DMS53 treated with DMSO at 0.1 percent for 48 hours (cell line): Measurements from ENCODE around the gene ADAMTS20.
A peak's percentile ranks its signal among the peaks of the same experiment; 100 is the strongest.

Experiments
- DNase-seq: peaks from one replicate; lab custom pipeline; 2025; ENCODE audit not compliant: unreplicated experiment; lab: John Stamatoyannopoulos, UW

Gene ADAMTS20

DNA sequence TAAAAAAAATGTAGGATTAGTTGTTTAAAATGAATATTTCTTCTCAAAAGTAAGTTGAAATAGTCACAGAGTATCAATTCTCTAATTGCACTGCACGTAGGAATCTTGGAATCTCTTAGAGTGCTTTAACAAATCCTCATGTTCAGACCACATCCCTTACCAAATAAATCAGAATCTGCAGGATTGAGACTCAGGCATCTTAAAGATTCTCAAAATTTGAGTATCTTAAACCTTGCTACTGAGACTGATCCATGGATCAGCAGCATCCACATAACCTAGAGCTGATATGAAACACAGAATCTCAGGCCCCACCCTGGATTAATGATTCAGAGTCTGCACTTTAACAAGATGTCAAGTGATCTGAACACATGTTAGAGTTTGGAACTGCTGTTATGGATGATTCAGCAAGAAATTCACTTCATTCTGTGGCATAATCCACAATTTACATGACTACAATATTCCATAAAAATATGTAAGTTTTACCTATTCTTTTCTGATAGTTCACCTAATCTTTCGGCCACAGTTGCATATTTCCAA lies 58.7 kb downstream of the ADAMTS20 start:
- no peak for DNase-seq

DNA sequence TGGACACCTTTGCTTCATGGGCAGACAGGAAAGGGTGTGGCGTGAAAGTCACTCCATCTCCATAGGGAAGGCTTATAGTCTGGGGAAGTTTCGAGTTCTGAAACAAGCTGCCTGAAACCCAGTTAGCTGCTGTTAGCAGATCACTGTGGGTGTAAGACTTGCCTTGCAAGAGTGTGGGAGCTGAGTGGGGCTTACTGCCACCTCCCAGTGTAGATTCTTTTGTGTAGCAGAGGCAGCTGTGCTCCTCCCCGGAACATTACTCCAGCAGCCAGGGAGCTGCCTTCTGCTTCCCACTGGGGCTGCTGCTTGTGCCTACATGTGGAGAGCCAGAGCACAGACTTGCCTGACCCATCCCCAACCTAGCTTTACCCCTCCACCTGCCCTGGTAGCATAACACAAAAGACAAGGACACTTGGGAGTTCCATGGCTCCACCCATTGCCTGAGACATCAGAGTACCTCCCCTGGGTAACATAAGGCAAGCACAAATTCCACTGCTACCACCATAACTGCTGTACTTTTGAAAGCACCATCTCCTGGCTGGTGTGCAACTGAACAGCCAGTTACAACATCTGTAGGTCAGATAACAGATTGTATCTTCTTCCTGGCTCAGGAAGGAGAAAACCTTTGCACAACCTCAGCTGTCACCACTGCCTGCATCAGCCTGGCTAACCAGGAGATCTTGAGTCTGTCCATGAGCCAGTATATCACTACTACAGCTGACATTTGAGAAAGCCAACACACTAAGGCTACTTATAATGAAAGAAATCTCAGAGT lies 69.5 kb downstream of the ADAMTS20 start:
- DNase-seq, result no peak

DNA sequence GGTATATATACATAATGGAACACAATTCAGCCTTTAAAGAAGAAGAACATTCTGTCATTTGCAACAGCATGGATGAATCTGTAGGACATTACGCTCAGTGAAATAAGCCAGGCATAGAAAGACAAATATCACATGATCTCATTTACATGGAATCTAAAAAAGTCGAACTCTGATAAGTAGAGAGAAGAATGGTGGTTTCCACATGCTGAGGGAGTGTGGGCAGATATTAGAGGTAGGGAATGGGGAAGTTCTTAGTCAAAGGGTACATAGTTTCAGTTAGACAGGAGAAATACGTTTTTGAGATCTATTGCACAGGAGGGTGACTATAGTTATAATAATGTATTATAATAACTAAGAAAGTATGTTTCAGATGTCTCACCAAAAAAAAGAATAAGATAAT lies 71.4 kb downstream of the ADAMTS20 start:
- DNase-seq, result no peak

DNA sequence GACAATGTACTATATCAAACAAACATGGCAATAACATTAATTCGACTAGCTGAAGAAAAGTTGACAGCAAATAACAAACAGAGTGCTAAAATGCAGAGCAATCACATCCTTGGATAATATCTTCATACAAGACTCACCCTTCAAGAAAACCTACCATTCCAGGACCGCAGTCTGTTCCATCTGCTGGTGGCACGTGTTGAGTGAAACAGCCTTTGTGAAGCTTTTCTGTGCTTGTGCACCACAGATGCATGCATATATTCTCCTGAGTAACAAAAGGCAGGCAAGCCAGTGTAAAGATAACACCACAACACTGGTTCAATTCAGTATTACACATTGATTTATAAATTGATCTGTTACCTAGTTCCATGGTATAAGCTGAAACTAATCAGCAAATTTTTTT lies 89.3 kb downstream of the ADAMTS20 start:
- DNase-seq, result no peak

DNA sequence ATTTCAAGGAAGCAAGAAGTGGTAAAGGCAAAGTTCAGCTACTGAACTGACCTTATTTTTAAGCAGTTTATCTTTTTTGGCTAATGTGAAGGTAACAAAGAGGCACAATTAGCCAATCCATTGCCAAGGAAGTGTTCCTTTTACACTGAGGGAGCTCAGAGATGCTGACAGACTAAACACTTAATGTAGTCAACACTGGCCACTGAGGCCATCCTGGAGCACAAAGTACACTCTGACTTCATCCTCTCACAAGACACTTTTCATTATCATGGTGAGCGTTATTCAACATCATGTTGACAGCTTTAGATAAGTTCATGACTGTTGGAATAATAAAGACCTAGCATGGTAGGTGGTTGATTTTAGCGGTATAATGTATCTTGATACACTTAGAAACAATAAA lies 89.9 kb downstream of the ADAMTS20 start:
- no peak for DNase-seq

DNA sequence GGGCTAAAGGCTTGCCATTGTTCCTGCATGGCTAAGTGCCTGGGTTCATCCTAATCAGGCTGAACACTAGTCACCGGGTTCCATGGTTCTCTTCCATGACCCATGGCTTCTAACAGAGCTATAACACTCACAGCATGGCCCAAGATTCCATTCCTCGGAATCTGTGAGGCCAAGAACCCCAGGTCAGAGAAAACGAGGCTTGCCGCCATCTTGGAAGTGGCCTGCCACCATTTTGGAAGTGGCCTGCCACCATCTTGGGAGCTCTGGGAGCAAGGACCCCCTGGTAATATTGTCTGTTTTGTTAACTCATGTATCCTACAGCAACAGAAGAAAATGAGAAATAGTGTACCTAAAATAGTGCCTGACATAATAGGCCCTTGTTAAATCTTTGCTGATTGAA lies 92.7 kb downstream of the ADAMTS20 start:
- no peak for DNase-seq

DNA sequence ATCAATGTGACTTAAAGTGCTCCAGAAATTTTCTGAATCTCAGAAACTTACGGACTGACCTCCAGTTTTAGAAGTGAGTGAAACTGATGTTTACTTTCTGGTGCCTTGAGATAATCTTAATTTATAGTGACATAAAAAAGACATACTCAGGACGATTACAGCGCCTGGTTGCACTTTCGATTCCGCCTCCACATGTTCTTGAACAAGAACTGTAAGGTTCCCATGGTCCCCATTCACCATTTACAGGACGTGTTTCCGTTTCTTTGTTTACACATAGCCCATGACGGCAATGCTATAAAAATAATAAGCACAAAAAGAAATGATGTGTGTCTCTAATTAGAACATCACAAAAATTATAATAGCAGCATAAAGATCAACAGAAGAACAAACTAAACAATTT lies 98.2 kb downstream of the ADAMTS20 start:
- no peak for DNase-seq

DNA sequence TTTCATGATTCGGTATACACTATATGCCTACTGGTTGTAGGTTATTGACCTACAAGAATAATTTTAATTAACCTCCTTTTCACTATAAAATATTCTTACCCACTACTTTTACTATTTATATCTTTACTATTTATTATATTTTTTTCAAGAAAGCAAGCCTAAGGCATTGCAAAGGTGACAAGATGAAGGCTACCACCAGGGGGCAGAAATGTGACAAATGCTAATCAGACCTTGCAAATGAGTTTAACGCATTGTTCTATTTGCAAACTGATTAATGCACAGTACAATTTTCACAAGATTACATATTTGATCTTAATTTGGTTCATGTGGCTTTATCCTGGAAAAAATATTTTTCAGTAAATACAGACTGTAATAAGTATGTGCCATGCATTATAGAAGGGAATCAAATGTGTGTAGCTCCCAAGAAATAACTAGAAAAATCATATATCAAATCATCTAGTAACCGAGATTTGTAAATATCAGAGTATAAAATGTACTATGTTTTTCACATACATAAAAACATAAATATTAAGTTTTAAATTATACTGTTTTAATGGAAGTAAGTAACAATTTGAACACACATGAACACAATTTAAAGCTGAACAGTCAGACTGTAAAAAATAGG lies 107.0 kb downstream of the ADAMTS20 start:
- peak; percentile 84 for DNase-seq

DNA sequence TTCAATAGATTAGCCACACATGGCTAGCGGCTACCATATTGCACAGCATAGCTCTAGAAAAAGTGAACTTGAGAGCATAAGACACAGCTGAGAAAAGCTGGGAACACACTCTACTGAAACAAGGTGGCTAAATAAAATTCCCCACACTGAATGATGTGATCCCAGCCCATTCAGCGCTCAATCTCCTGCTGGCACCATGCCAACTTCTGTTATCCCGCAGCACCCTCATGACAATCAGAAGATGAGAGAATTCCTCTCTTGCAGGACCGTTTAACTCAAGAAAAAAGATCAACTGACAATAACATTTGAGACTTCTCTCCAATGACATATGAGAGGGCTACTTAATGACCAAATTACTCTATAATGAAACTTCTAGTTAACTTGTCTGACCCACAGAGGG lies 115.4 kb downstream of the ADAMTS20 start:
- no peak for DNase-seq

DNA sequence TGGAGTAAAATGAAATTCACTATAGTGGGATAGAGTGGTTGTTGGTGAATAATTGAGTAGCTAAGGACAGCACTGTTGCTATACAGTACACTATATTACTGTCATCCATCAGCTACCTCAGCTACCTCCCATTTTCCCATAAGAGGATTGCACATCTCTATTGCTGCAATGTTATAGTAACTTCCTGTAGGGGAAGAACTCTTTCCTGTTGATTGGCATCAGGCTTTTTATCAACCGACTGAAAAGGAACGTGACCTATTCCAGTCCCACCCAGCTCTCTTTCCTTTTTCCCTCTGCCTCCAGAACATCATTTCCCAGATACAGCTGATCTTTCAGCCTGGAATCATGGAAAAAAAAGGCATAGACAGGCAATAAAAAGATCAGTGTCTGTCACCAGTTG lies 117.4 kb downstream of the ADAMTS20 start:
- no peak for DNase-seq

DNA sequence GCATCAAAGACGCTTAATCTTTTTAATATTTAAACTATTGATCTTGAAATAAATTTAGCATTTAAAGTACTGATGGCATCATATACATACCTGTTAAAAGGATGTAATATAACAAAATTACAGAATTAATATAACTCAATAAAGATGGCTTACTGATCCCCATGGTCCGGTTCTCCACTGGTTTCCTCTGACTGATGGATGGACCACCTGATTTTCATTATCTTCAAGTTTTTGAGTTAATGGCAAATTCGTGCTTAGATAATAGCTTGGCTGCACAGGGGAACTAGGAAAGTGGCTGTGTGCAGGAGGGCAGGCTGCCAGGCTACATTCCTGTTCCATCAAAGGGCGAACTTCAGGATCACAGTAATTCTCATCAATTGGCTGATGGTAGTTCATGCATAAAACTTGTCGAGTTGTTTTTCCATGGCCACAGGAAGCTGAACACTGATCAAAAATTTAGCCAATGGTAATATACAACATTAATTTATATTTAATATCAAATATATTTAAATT lies 123.9 kb downstream of the ADAMTS20 start:
- no peak for DNase-seq

DNA sequence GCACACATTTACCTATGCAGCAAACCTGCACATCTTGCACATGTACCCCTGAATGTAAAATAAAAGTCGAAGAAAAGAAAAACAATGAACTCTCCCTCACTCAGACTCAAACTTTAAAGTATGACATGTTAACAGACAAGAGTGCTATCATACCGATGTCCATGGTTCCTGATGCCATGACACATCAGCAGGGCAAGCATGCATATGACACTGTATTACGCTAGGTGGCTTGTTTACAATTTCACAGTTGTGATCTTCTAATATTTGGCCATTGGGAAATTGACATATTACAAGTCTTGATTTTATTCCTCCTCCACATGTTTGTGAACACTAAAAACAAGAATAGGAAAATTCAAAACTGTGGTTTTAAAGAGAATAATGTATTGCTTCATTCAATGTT lies 126.6 kb downstream of the ADAMTS20 start:
- no peak for DNase-seq

DNA sequence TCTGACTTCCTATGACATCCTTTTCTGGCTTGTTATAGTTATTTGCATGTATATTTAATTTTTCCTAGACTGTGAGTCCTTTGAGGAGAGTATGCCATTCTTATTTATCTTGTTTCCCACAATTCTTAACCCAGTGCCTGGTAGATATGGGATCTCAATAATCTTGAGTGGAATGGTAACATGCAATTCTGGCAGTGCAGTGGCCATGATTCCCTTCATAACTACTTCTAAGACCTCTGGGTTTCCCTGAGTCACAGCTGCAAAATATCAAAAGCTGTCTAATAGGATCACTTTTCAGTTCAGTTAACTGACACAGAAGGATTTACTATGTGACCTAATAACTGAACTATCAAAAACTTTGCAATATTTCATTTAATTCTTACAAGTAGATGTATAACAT lies 135.0 kb downstream of the ADAMTS20 start:
- DNase-seq, result no peak

DNA sequence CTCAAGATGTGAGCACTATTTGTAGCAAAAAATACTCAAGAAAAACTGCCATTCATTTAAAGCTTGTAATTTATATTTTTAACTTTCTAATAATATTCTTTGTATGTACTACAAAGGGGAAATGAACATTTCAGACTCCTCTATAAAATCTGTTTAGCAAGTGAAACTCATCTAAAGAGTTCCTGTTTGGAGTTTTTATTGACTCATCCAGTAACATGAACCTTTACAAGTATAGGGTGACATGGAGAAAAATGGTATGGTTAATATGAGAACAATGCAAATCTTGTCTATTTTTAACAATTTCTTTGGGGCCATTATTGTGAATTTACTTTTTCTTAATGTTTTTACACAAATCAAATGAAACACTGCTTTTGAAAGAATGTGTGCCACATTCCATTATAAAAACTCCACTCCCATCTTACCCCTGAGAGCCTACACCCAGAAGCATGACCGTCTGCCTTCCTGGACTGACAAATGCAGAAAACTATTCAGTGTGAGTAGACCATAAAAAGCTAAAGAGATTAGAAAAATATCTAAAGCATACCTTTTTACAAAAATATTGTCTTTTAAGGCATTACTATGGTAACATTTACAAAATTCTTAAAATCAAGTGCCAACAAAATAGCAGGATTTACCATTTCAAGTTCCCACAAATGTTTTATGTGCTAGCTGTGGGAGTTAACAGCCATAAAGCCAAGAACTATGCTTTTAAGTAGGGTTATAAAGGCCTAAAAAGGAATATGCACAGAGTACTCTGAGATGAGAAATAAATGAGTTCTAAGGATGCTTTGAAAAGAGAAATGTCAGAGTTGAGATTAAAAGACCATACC lies 144.0 kb downstream of the ADAMTS20 start:
- no peak for DNase-seq

DNA sequence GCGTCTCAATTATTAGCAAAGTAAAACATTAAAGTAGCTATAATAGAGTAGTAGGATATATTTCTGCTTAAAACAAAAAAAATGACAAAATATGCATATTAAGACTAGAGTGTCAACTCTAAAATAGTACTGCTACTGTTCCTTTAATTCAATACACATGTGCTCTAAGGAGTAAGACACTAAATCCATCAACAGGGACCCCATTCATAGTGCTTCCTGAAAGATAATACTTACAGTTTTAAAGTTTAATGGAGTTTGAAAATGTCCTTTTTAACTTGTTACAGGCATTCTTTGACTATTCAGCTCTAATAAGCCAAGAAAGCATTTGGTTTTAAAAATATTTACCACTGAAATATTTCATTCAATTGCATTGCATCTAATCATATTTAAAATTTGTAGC lies 145.2 kb downstream of the ADAMTS20 start:
- no peak for DNase-seq

DNA sequence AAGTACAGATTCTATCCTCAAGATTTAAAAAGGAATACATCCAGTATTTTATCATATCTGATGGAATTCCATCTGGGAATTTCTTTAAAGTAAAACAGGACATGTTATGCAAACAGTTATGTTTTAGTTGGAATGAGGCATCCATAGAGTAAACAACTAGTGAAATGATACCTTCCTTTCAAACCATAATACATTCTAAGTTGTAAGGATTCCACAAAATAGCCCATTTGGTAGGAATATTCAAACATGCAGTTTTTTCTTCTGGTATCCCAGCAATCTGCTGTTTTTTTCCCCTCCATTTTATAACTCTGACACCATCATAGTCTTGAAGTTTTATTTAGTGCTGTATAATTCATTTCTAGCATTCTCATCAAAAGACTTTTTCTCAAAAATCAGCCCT lies 149.6 kb downstream of the ADAMTS20 start:
- no peak for DNase-seq

DNA sequence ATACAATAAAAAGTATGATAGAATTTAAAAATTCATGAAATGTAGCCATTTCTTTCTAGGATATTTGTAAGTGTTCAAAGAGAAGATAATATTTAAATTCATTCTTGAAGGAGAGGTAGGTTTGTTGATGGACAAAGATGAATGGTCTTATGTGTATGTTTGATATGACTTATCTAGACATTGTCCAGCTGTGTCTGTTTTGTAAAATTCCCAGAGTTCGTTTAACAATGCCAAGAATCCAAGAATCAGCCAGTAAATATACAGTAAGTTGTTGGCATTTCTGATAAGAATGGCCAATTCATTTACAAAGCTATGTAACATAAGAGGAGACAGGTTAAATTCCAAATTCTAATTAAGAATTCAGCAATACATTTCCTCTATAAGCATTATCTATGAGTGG lies 150.9 kb downstream of the ADAMTS20 start:
- DNase-seq, result no peak

DNA sequence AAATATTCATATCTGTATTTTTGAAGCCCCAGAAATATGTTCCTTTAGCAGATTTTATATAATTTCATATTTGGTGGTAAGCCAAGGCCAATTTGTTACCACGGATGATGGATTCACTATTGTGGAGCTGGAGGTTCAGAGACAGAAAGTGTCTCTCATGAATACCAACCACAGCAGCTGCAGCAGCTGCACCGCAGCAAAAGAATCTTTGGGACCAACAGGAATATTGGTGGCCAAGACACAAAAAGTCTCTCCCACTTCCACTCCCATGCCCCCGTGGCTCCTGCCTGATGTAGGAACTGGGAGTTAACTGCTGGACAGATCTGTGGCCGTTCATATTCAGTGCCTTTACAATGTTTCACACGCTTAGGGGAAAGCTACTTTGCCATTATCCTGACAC lies 155.3 kb downstream of the ADAMTS20 start:
- DNase-seq, result no peak

DNA sequence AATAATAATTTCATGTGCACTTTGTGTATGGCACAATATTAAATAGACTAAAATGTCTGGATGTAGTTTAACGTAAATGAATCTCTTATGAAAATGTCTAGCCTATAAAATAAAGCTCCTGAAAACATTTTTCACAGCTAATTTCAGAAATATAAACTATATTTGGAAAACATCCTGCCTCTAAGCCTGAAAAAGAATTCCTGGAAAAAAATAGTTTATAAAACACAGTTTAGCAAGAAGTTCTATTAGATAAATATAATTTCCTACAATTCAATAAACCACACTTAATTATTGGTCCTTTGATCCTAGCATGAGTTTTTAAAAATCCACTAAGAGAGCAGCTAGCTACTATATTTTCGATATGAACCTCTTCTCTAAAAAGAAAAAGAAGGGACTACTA lies 159.9 kb downstream of the ADAMTS20 start:
- DNase-seq, result no peak

DNA sequence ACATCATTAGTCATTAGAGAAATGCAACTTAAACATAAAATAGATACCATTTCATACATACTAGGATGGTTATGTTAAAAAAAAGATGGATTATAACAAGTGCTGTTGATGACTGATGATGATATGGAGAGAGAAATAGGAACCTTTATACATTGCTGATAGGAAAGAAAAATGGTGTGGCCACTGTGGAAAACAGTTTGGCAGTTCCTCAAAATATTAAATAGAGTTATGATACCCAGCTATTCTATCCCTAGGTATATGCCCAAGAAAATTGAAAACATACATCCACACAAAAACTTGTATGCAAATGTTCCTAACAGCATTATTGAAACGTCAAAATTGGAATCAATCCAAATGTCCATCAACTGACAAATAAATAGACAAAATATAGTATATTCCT lies 170.1 kb downstream of the ADAMTS20 start:
- DNase-seq, result no peak

DNA sequence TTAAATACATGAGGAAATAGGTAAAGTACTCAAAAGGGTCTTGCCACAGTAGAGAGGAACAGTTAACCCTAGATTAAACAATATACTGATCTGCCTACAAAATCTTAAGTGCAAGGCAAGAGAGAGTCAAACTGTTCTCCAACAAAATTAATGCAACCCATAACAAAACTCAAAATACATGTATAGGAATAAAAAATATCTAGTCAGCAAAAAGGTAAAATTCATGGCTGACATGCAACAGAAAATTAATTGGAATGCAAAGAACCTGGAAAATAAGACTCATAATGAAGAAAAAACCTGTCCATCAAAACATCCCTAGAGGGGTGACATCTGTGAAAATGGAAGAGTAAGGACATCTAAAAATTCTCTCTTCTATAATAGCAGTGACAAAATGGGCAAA lies 173.6 kb downstream of the ADAMTS20 start:
- no peak for DNase-seq

DNA sequence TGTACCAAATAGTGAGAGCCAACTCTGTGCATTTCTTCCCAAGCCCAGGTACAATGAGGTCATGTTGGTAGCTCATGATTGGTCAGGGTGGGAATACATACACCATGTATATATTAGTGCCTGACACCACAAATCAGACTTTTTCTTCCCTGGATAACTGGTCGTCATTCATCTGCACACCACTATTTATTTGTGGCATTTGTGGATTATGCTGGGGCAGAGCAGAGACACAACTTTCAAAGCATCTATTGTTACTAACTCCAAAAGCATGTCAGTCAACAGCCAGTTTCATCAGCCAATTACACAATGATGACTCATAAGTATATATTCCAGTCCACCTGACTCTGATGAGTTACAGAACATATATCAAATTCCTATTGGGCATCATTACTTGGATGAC lies 181.7 kb downstream of the ADAMTS20 start:
- DNase-seq, result peak; percentile 95
